GM23248 (cell line): ENCODE measurements around the gene GRM6. TPM values are rescaled to one million over a fixed set of nuclear protein-coding genes. Genes with fewer than 3 reads are reported as not detected.

Source experiments
- DNase-seq: peaks from one replicate; pipeline ENCODE4 v3.0.0-alpha.2; 2015
- H2AFZ ChIP-seq: fragments of 200-600 bp; sonication (generic); 2 replicates; pipeline ENCODE4 v1.6.1; 2016; ENCODE audit warnings: antibody characterized with exemption
- H3F3A ChIP-seq: fragments of 200-600 bp; sonication (generic); 2 replicates; pipeline ENCODE4 v1.6.1; 2016; ENCODE audit warnings: mild to moderate bottlenecking, antibody characterized with exemption, mixed run types; ENCODE audit not compliant: insufficient read depth
- H3K27ac ChIP-seq: fragments of 200-600 bp; sonication (generic); 2 replicates; pipeline ENCODE4 v1.5.1; 2016; ENCODE audit warnings: mild to moderate bottlenecking
- H3K27me3 ChIP-seq: fragments of 200-600 bp; sonication (generic); replicated peaks from 2 replicates; pipeline ENCODE4 v1.6.1; 2016; ENCODE audit warnings: mild to moderate bottlenecking; ENCODE audit not compliant: insufficient read depth
- H3K36me3 ChIP-seq: fragments of 200-600 bp; sonication (generic); 2 replicates; pipeline ENCODE4 v1.6.1; 2016; ENCODE audit warnings: low read depth, mild to moderate bottlenecking
- H3K4me1 ChIP-seq: fragments of 200-600 bp; sonication (generic); 2 replicates; pipeline ENCODE4 v1.6.1; 2016; ENCODE audit warnings: mild to moderate bottlenecking; ENCODE audit not compliant: insufficient read depth
- H3K4me2 ChIP-seq: fragments of 200-600 bp; sonication (generic); one replicate; pipeline ENCODE4 v1.6.1; 2016; ENCODE audit warnings: mild to moderate bottlenecking; ENCODE audit not compliant: unreplicated experiment
- H3K4me3 ChIP-seq: fragments of 200-600 bp; sonication (generic); 2 replicates; pipeline ENCODE4 v1.5.1; 2016; ENCODE audit warnings: mild to moderate bottlenecking
- H3K79me2 ChIP-seq: fragments of 200-600 bp; sonication (generic); 2 replicates; pipeline ENCODE4 v1.6.1; 2016; ENCODE audit warnings: mild to moderate bottlenecking; ENCODE audit not compliant: insufficient read depth
- H3K9ac ChIP-seq: fragments of 200-600 bp; sonication (generic); 2 replicates; pipeline ENCODE4 v1.6.1; 2016; ENCODE audit warnings: mild to moderate bottlenecking
- H3K9me2 ChIP-seq: fragments of 200-600 bp; sonication (generic); 2 replicates; pipeline ENCODE4 v1.6.1; 2016; ENCODE audit warnings: mixed run types, mild to moderate bottlenecking, moderate library complexity; ENCODE audit not compliant: insufficient read depth
- H3K9me3 ChIP-seq: fragments of 200-600 bp; sonication (generic); one replicate; pipeline ENCODE4 v1.6.1; 2017; ENCODE audit warnings: low read depth
- H4K20me1 ChIP-seq: fragments of 200-600 bp; sonication (generic); 2 replicates; pipeline ENCODE4 v1.6.0; 2016; ENCODE audit not compliant: insufficient read depth
- EZH2 ChIP-seq: fragments of 200-600 bp; sonication (generic); IDR thresholded peaks from 2 replicates; pipeline ENCODE4 v1.6.1; 2018; ENCODE audit warnings: antibody characterized with exemption, mild to moderate bottlenecking; ENCODE audit not compliant: insufficient read depth, poor library complexity, severe bottlenecking
- EZH2phosphoT487 ChIP-seq: fragments of 200-600 bp; sonication (generic); IDR thresholded peaks from 2 replicates; pipeline ENCODE4 v1.6.1; 2018; ENCODE audit warnings: antibody characterized with exemption, moderate library complexity, mild to moderate bottlenecking, low read depth; ENCODE audit not compliant: insufficient read depth
- WGBS, 2 experiments: methylation state at CpG; one replicate each; pipeline ENCODE4 v1.1.6; 2015 to 2017; ENCODE audit warnings: low lambda C conversion rate in 2 of 2, low coverage in 1 of 2; ENCODE audit errors: missing lambda C conversion rate in 2 of 2; 5-methylcytosine and 5-hydroxymethylcytosine counted together
- in situ Hi-C: fragments of 300-500 bp; cut with MboI; formaldehyde crosslinking; loops from 2 replicates; pipeline ENCODE4 v1.15.0; 2020
- polyA plus RNA-seq: library from polyadenylated mRNA; unstranded; fragments of >200 nt; fragmentation: Nextera tagmentation; extraction: Ambion mirVana; gene quantifications from 2 replicates; pipeline ENCODE4 v1.2.1, GENCODE V29; 2016
- total RNA-seq: library from RNA; depleted of rRNA; stranded (reverse); fragments of >200 nt; shearing (Covaris generic); gene quantifications from 2 replicates; pipeline ENCODE4 v1.2.3, GENCODE V29; 2014

The GRM6 gene
- total and polyA plus RNA-seq, 2 experiments from 2014 or later: 0.04 TPM; not detected in 1

- H3F3A ChIP-seq: no peaks in the 10 kb centered on the region
- H3K9me3 ChIP-seq: peaks cover 4% of the 10 kb centered on the region
- no peak overlapping the region for H2AFZ ChIP-seq
- no peak overlapping the region for H3K4me3 ChIP-seq
- no peaks in the 10 kb centered on the region for H3K27me3 ChIP-seq
- 93% methylated on average over 25 to 42 of the region's 43 CpGs for WGBS, 2 experiments
- no peaks in the 10 kb centered on the region for H3K4me1 ChIP-seq
- in situ Hi-C loops: no loop called here
- no peaks in the 10 kb centered on the region for H4K20me1 ChIP-seq
- TF ChIP-seq EZH2 (no peak), EZH2phosphoT487 (no peak)
- no peaks in the 10 kb centered on the region for H3K36me3 ChIP-seq
- H3K27ac ChIP-seq: no peak overlapping the region
- no peaks in the 10 kb centered on the region for H3K79me2 ChIP-seq
- DNase-seq: no peak
- H3K9me2 ChIP-seq: no peaks in the 10 kb centered on the region
- H3K9ac ChIP-seq: no peak overlapping the region
- no peak overlapping the region for H3K4me2 ChIP-seq
These were observed 8.7 kb downstream of the GRM6 start for GRCh38 chr5:178986326-178986960.

DNA sequence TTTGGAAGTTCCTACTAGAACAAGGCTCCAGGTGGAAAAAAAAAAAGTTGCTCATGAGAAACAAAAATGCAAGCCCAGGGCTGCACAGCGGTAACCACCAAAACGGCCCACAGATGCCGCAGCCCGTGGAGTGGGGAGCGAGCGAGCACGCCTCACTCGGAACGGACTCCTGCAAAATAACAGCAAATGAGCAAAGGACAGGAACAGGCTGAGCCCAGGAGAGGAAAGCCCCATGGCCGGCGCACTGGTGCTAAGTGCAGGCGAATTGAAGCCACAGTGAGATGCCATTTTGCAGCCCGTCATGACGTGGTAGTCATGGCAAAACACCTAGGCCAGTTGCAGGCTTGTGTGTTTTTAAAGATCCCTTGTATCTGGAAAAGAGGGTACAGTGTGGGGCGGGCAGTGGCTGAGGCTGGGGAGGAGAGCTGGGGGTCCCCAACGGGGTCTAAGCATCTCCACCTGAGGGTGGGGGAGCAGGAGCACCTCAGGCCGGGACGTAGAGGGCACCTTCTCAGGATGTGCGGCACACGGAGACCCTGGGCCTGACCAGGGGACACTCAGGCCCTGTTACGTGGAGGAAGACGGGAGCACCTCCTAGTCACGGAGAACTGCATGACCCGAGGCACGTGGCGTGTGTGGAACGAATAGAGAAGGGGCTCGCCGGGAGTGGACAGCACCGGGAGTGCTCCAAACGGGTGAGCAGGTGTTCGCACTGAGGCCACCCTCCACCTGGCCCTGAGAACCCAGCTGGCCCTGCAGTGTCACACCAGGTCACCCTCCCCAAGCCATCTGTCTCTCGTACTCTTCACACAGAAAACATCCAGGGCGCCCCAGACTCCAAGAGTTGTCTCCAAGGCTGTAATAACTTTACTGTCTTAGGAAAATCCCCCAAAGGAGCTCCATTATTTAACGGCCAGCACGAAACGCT, 10.7 kb downstream of the GRM6 start:
- 83 to 85% methylated on average over 34 to 36 of the region's 37 CpGs for WGBS, 2 experiments
- Histone ChIP-seq H3K27me3 (no peaks in the 10 kb centered on the region), H3F3A (no peaks in the 10 kb centered on the region), H3K79me2 (no peaks in the 10 kb centered on the region), H4K20me1 (no peaks in the 10 kb centered on the region), H3K27ac (no peak overlapping the region), H2AFZ (no peak overlapping the region), H3K9me2 (no peaks in the 10 kb centered on the region), H3K4me1 (no peaks in the 10 kb centered on the region), H3K36me3 (no peaks in the 10 kb centered on the region), H3K4me2 (no peak overlapping the region), H3K4me3 (no peak overlapping the region), H3K9ac (no peak overlapping the region), H3K9me3 (peaks cover 4% of the 10 kb centered on the region)
- TF ChIP-seq EZH2phosphoT487 (no peak), EZH2 (no peak)
- in situ Hi-C loops: no loop called here
- DNase-seq: no peak

GRCh38 chr5:178983728-178984127, 11.4 kb downstream of the GRM6 start:
- WGBS, 2 experiments: 72 to 75% methylated on average over 10 of the region's 10 CpGs
- Histone ChIP-seq H3K9ac (no peak overlapping the region), H3K4me1 (no peaks in the 10 kb centered on the region), H3K4me3 (no peak overlapping the region), H3F3A (no peaks in the 10 kb centered on the region), H3K79me2 (no peaks in the 10 kb centered on the region), H2AFZ (no peak overlapping the region), H3K9me3 (peaks cover 4% of the 10 kb centered on the region), H3K36me3 (no peaks in the 10 kb centered on the region), H4K20me1 (no peaks in the 10 kb centered on the region), H3K4me2 (no peak overlapping the region), H3K27me3 (no peaks in the 10 kb centered on the region), H3K27ac (no peak overlapping the region), H3K9me2 (no peaks in the 10 kb centered on the region)
- TF ChIP-seq EZH2phosphoT487 (no peak), EZH2 (no peak)
- in situ Hi-C loops: no loop called here
- no peak for DNase-seq

- Histone ChIP-seq H3F3A (no peaks in the 10 kb centered on the region), H3K4me2 (no peak overlapping the region), H3K36me3 (no peaks in the 10 kb centered on the region), H3K4me3 (no peak overlapping the region), H3K79me2 (no peaks in the 10 kb centered on the region), H4K20me1 (no peaks in the 10 kb centered on the region), H3K27me3 (no peaks in the 10 kb centered on the region), H3K9ac (no peak overlapping the region), H3K9me2 (no peaks in the 10 kb centered on the region), H3K4me1 (no peaks in the 10 kb centered on the region), H2AFZ (no peak overlapping the region), H3K27ac (no peak overlapping the region), H3K9me3 (peaks cover 4% of the 10 kb centered on the region)
- no peak for TF ChIP-seq EZH2
- TF ChIP-seq EZH2phosphoT487: no peak
- no peak for DNase-seq
- 82 to 88% methylated on average over 15 to 17 of the region's 17 CpGs for whole genome bisulfite sequencing, 2 experiments
- in situ Hi-C loops: no loop called here
These were observed 12.2 kb downstream of the GRM6 start for GRCh38 chr5:178982941-178983340.
